Ramos (cell line): ENCODE results near the gene HIPK4.
"Not testable (repeated sequence)": the region's sequence is repeated elsewhere in the genome, so short reads cannot be mapped to it uniquely, and the experiment has no call there.

Source experiments
- in situ Hi-C: fragments of 300-500 bp; cut with MboI; formaldehyde crosslinking; loops from one replicate; pipeline ENCODE4 v1.14.3; 2022; ENCODE audit warnings: low sequenced_read_pairs; ENCODE audit not compliant: unreplicated experiment

HIPK4 gene

GRCh38 chr19:40341601-40342482 lies 48.1 kb downstream of the HIPK4 start:
- in situ Hi-C loops, result no loop called here

- in situ Hi-C loops, result no loop called here
Observed at GRCh38 chr19:40339018-40339728, 50.8 kb downstream of the HIPK4 start.

GRCh38 chr19:40337594-40337993 lies 52.4 kb downstream of the HIPK4 start:
- in situ Hi-C loops, result no loop called here

- in situ Hi-C loops, result no loop called here
Observed at GRCh38 chr19:40337107-40337506, 52.9 kb downstream of the HIPK4 start.

- in situ Hi-C loops, result no loop called here
Observed at GRCh38 chr19:40336601-40336900, 53.4 kb downstream of the HIPK4 start.

GRCh38 chr19:40335855-40336600 lies 54.0 kb downstream of the HIPK4 start:
- in situ Hi-C loops, result no loop called here

GRCh38 chr19:40335101-40335500 lies 54.9 kb downstream of the HIPK4 start:
- in situ Hi-C loops, result no loop called here

GRCh38 chr19:40333083-40333482 lies 56.9 kb downstream of the HIPK4 start:
- in situ Hi-C loops, result not testable (repeated sequence)

- in situ Hi-C loops, result no loop called here
Observed at GRCh38 chr19:40332669-40333068, 57.3 kb downstream of the HIPK4 start.

GRCh38 chr19:40331052-40331451 lies 58.9 kb downstream of the HIPK4 start:
- in situ Hi-C loops, result no loop called here
